Endothelial cell (in vitro differentiated cells): ENCODE measurements around the gene IL1R2. TPM values are rescaled to one million over a fixed set of nuclear protein-coding genes. Genes with fewer than 3 reads are reported as not detected.

Source experiments
- DNase-seq: peaks from one replicate; pipeline ENCODE4 v3.0.0; 2021; ENCODE audit warnings: low spot score
- H3K27ac Mint-ChIP-seq: one replicate; pipeline ENCODE4 v1.8.0; 2021; ENCODE audit warnings: mixed read lengths, inconsistent platforms; ENCODE audit not compliant: unreplicated experiment
- H3K27me3 Mint-ChIP-seq: one replicate; pipeline ENCODE4 v1.8.0; 2021; ENCODE audit warnings: mild to moderate bottlenecking, moderate library complexity, mixed read lengths, inconsistent platforms; ENCODE audit not compliant: unreplicated experiment
- H3K36me3 Mint-ChIP-seq: one replicate; pipeline ENCODE4 v1.8.0; 2021; ENCODE audit warnings: mild to moderate bottlenecking, low read depth, mixed read lengths, inconsistent platforms; ENCODE audit not compliant: unreplicated experiment
- H3K4me1 Mint-ChIP-seq: one replicate; pipeline ENCODE4 v1.8.0; 2021; ENCODE audit warnings: mild to moderate bottlenecking, mixed read lengths, inconsistent platforms; ENCODE audit not compliant: unreplicated experiment
- H3K4me3 Mint-ChIP-seq: one replicate; pipeline ENCODE4 v1.8.0; 2021; ENCODE audit warnings: mild to moderate bottlenecking, mixed read lengths, inconsistent platforms; ENCODE audit not compliant: unreplicated experiment
- H3K9me3 Mint-ChIP-seq: one replicate; pipeline ENCODE4 v1.8.0; 2021; ENCODE audit warnings: mixed read lengths, inconsistent platforms; ENCODE audit not compliant: unreplicated experiment
- total RNA-seq: library from RNA; stranded (reverse); fragmentation: NEBNext Ultra II Directional; extraction: Animal tissue kit (Norgen Biotek cat#: 25700); gene quantifications from one replicate; pipeline ENCODE4 v1.2.1, GENCODE V29; 2021; ENCODE audit not compliant: unreplicated experiment
- TF ChIP-seq, protein P1 (sequence below): fragments of 200-600 bp; sonication (generic); IDR thresholded peaks from one replicate; pipeline ENCODE4 v1.5.0; 2021; ENCODE audit warnings: antibody characterized with exemption; ENCODE audit not compliant: unreplicated experiment

The IL1R2 gene
- total RNA-seq, 1 donor from 2014 or later, result not detected

- no peak overlapping the region for H3K27ac Mint-ChIP-seq
These were observed 59.2 kb downstream of the IL1R2 start for GRCh38 chr2:102050854-102051391.

GRCh38 chr2:102051692-102052277, 60.0 kb downstream of the IL1R2 start:
- TF ChIP-seq, protein P1, sequence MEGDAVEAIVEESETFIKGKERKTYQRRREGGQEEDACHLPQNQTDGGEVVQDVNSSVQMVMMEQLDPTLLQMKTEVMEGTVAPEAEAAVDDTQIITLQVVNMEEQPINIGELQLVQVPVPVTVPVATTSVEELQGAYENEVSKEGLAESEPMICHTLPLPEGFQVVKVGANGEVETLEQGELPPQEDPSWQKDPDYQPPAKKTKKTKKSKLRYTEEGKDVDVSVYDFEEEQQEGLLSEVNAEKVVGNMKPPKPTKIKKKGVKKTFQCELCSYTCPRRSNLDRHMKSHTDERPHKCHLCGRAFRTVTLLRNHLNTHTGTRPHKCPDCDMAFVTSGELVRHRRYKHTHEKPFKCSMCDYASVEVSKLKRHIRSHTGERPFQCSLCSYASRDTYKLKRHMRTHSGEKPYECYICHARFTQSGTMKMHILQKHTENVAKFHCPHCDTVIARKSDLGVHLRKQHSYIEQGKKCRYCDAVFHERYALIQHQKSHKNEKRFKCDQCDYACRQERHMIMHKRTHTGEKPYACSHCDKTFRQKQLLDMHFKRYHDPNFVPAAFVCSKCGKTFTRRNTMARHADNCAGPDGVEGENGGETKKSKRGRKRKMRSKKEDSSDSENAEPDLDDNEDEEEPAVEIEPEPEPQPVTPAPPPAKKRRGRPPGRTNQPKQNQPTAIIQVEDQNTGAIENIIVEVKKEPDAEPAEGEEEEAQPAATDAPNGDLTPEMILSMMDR, result no peak
- Mint-ChIP-seq H3K27ac (no peak overlapping the region), H3K4me1 (peaks cover 12% of the 10 kb centered on the region), H3K36me3 (no peaks in the 10 kb centered on the region), H3K4me3 (no peak overlapping the region), H3K27me3 (peaks cover 1% of the 10 kb centered on the region), H3K9me3 (no peaks in the 10 kb centered on the region)
- no peak for DNase-seq

More at GRCh38 chr2:102050854-102051391, 59.2 kb downstream of the IL1R2 start:
- Mint-ChIP-seq H3K4me1 (peaks cover 21% of the 10 kb centered on the region), H3K36me3 (no peaks in the 10 kb centered on the region), H3K4me3 (no peak overlapping the region), H3K9me3 (no peaks in the 10 kb centered on the region), H3K27me3 (peaks cover 1% of the 10 kb centered on the region)
- TF ChIP-seq, protein P1, result no peak
- DNase-seq, result no peak

- peaks cover 10% of the 10 kb centered on the region for H3K4me1 Mint-ChIP-seq
These were observed 60.6 kb downstream of the IL1R2 start for GRCh38 chr2:102052365-102052764.

GRCh38 chr2:102053096-102053495, 61.3 kb downstream of the IL1R2 start:
- TF ChIP-seq, protein P1, result no peak
- no peak for DNase-seq
- no peak overlapping the region for H3K4me3 Mint-ChIP-seq
- peaks cover 10% of the 10 kb centered on the region for H3K4me1 Mint-ChIP-seq
- no peaks in the 10 kb centered on the region for H3K27me3 Mint-ChIP-seq
- H3K36me3 Mint-ChIP-seq, result no peaks in the 10 kb centered on the region
- H3K27ac Mint-ChIP-seq, result no peak overlapping the region
- H3K9me3 Mint-ChIP-seq, result no peaks in the 10 kb centered on the region

More at GRCh38 chr2:102052365-102052764, 60.6 kb downstream of the IL1R2 start:
- no peak for DNase-seq
- Mint-ChIP-seq H3K36me3 (no peaks in the 10 kb centered on the region), H3K9me3 (no peaks in the 10 kb centered on the region), H3K27me3 (peaks cover 1% of the 10 kb centered on the region), H3K4me3 (no peak overlapping the region), H3K27ac (no peak overlapping the region)
- TF ChIP-seq, protein P1, result no peak

GRCh38 chr2:102055346-102055990, 63.7 kb downstream of the IL1R2 start:
- TF ChIP-seq, protein P1, result no peak
- Mint-ChIP-seq H3K36me3 (no peaks in the 10 kb centered on the region), H3K4me3 (no peak overlapping the region), H3K27me3 (peaks cover 4% of the 10 kb centered on the region), H3K9me3 (no peaks in the 10 kb centered on the region), H3K27ac (no peak overlapping the region), H3K4me1 (peaks cover 4% of the 10 kb centered on the region)
- DNase-seq, result no peak
